Transverse colon (tissue), 4 donors: ENCODE data around the gene CEP44. TPM values are rescaled to one million over a fixed set of nuclear protein-coding genes. Genes with fewer than 3 reads are reported as not detected.
A peak's percentile ranks its signal among the peaks of the same experiment; 100 is the strongest.

Experiments
- DNase-seq: peaks from one replicate; pipeline ENCODE4 v3.0.0-alpha.2; 2019
- H3K27ac ChIP-seq, 4 donors: fragments of 200-600 bp; sonication (generic); 2 replicates each; pipeline ENCODE4 v1.5.1; 2016 to 2018; ENCODE audit warnings: inconsistent platforms in 4 of 4
- H3K27me3 ChIP-seq: fragments of 200-600 bp; sonication (generic); 2 replicates; pipeline ENCODE4 v1.5.1; 2017; ENCODE audit warnings: inconsistent platforms
- H3K36me3 ChIP-seq, 4 donors: fragments of 200-600 bp; sonication (generic); 2 replicates each; pipeline ENCODE4 v1.5.1; 2017 to 2019; ENCODE audit warnings: inconsistent platforms in 4 of 4
- H3K4me1 ChIP-seq, 4 donors: fragments of 200-600 bp; sonication (generic); 2 replicates each; pipeline ENCODE4 v1.5.1; 2017 to 2020; ENCODE audit warnings: inconsistent platforms in 4 of 4
- H3K4me3 ChIP-seq, 4 donors: fragments of 200-600 bp; sonication (generic); 1 replicate in 1 of 4; 2 replicates in 3 of 4; pipeline versions ENCODE4 v1.5.1 to v1.6.1; 2017 to 2019; ENCODE audit warnings: inconsistent platforms in 4 of 4
- H3K9me3 ChIP-seq, 2 donors: fragments of 200-600 bp; sonication (generic); 2 replicates each; pipeline ENCODE4 v1.5.1; 2017 to 2019; ENCODE audit warnings: inconsistent platforms in 2 of 2
- CTCF ChIP-seq, 5 experiments: fragments of 200-600 bp in 3 of 5; fragments of 450-650 bp in 2 of 5; sonication (generic) in 3 of 5; IDR thresholded peaks; 1 replicate in 2 of 5; 2 replicates in 3 of 5; pipeline ENCODE4 v1.5.1; 2016 to 2017; ENCODE audit warnings: antibody characterized with exemption in 5 of 5, inconsistent platforms in 3 of 5, mild to moderate bottlenecking in 2 of 5, moderate library complexity in 1 of 5
- EP300 ChIP-seq: sonication (generic); formaldehyde crosslinking; IDR thresholded peaks from one replicate; pipeline ENCODE4 v1.6.1; 2017; ENCODE audit warnings: antibody characterized with exemption, low read depth
- POLR2A ChIP-seq: fragments of 450-650 bp; IDR thresholded peaks from one replicate; pipeline ENCODE4 v1.6.1; 2016; ENCODE audit warnings: antibody characterized with exemption, mild to moderate bottlenecking, moderate library complexity
- POLR2AphosphoS5 ChIP-seq, 3 donors: sonication (generic); formaldehyde crosslinking; IDR thresholded peaks; one replicate each; pipeline ENCODE4 v1.6.1; 2016; ENCODE audit warnings: antibody characterized with exemption in 3 of 3
- WGBS, 2 donors: methylation state at CpG; one replicate each; pipeline ENCODE4 v1.1.5; 2018; ENCODE audit warnings: low coverage in 1 of 2; 5-methylcytosine and 5-hydroxymethylcytosine counted together
- in situ Hi-C, 4 donors: fragments of 200-750 bp; cut with MboI; loops; one replicate each; pipeline versions ENCODE4 v1.15.0 to v1.15.1; 2017; ENCODE audit warnings: low sequenced_read_pairs in 3 of 4, low pct_ligation_motif_present in 1 of 4, low pct_unique_long_range_greater_than_20kb in 1 of 4
- intact Hi-C: fragments of 100-400 bp; cut with DNase I; formaldehyde crosslinking; loops from one replicate; pipeline ENCODE4 v1.15.1; 2023; ENCODE audit warnings: low total_unique reads
- total RNA-seq, 4 donors: library from RNA; depleted of rRNA; stranded (reverse); fragments of >200 nt; gene quantifications; one replicate each; pipeline ENCODE4 v1.1.0, GENCODE V29; 2016

CEP44 gene
- total RNA-seq, 4 donors from 2014 or later, result 13.5 to 40.6 (median 24.4) TPM

DNA sequence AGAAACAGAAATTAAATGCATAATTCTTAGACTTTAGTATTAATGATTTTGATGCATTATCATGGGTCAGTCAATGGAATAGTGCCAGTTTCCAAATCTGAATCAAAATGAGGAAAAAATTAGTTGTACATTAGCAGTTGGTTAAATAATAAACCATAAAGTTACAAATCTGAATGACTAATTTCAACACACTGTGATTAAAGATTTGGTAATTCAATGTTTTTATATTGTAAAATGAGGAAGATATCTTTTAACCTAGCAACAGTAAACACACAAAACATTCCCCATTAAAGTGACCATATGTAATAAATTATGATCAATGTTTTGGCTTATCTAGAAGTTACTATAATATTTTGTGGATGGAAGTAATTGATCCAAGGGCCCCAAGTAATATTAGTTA lies 1.8 kb upstream of the CEP44 start:
- in situ Hi-C loops, result no loop called here
- intact Hi-C loops, result no loop called here
- TF ChIP-seq EP300 (no peak), POLR2AphosphoS5 (IDR thresholded peaks at IDR 0.05) (no peak), POLR2A (no peak), CTCF (IDR thresholded peaks at IDR 0.05) (no peak)

GRCh38 chr4:174282836-174283506 lies 740 bp upstream of the CEP44 start:
- Histone ChIP-seq H3K27ac (peak overlapping the region; percentile 92 to 99 (median 96)), H3K27me3 (no peaks in the 10 kb centered on the region), H3K9me3 (peaks cover 0 to 8% of the 10 kb centered on the region in 2 donors), H3K36me3 (no peaks in the 10 kb centered on the region), H3K4me1 (peaks cover 0 to 58% (median 21%) of the 10 kb centered on the region in 4 donors), H3K4me3 (peak overlapping the region; percentile 59 to 82 (median 76))
- intact Hi-C loops (no loop called here), in situ Hi-C loops (no loop called here)
- TF ChIP-seq CTCF (IDR thresholded peaks at IDR 0.05), result peak in 2 of 5 experiments; percentile 3 to 11
- peak in 1 of 3 donors; percentile 52 for TF ChIP-seq POLR2AphosphoS5 (IDR thresholded peaks at IDR 0.05)
- peak; percentile 11 for TF ChIP-seq POLR2A
- TF ChIP-seq EP300, result no peak
- 1 to 2% methylated on average over 17 to 22 of the region's 22 CpGs for WGBS, 2 donors
- DNase-seq, result peak; percentile 84

More for the DNA sequence above, 1.8 kb upstream of the CEP44 start:
- H3K4me1 ChIP-seq, result peaks cover 0 to 67% (median 21%) of the 10 kb centered on the region in 4 donors
- no peaks in the 10 kb centered on the region for H3K36me3 ChIP-seq
- H3K27ac ChIP-seq, result peak overlapping the region in 2 of 4 donors; percentile 92 to 99
- H3K9me3 ChIP-seq, result peaks cover 0 to 8% of the 10 kb centered on the region in 2 donors
- DNase-seq, result no peak
- H3K4me3 ChIP-seq, result no peak overlapping the region
- H3K27me3 ChIP-seq, result no peaks in the 10 kb centered on the region

DNA sequence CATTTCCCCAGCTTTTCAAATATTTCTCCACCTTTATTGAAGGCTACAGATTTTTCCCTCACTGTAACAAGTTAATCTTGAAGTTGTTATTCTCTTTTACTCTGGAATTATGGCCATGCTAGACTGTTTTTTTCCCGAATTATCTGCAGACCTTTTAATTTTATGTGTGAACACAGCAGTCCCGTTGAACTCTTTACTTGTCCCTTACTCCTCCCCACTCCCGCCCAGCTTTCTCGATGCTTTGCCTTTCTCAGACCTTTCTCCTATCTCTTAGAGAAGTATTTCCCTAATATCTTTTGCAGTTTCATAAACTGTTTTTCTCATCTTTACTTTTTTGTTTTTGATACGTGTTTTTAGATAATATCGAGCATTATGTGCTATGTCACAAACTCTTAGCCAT lies 776 bp downstream of the CEP44 start:
- Histone ChIP-seq H3K27me3 (no peaks in the 10 kb centered on the region), H3K4me1 (peaks cover 0 to 46% (median 18%) of the 10 kb centered on the region in 4 donors), H3K4me3 (peak overlapping the region; percentile 59 to 82 (median 76)), H3K36me3 (no peaks in the 10 kb centered on the region), H3K27ac (peak overlapping the region; percentile 92 to 99 (median 96)), H3K9me3 (peaks cover 0 to 4% of the 10 kb centered on the region in 2 donors)
- DNase-seq, result peak; percentile 10
- intact Hi-C loops, result no loop called here
- in situ Hi-C loops, result no loop called here
- TF ChIP-seq EP300 (no peak), POLR2AphosphoS5 (IDR thresholded peaks at IDR 0.05) (no peak), CTCF (IDR thresholded peaks at IDR 0.05) (no peak), POLR2A (no peak)
- WGBS, 2 donors, result 3 to 6% methylated on average over 6 of the region's 6 CpGs

DNA sequence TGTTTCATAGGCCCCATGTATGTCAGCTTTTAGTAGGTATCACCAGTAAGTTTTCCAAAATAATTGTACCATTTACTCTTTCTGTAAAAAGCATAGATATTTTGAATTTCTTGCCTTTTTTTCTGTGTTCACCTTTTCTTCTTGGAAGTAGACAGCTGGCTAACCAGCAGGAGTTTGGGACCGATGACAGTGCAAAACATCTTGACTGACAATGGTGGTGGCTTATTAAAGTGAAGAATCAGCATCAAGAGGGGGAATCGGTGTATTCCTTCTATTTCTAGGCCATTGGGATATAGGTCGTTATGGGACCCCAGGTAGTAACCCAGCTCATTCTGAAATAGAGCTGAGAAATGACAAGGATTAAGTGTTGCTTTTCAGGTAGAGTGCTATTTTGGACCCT lies 3.2 kb downstream of the CEP44 start:
- intact Hi-C loops, result no loop called here

More for the DNA sequence above, 3.2 kb downstream of the CEP44 start:
- H3K9me3 ChIP-seq, result peaks cover under 1 to 1% of the 10 kb centered on the region in 2 donors
- no peak for DNase-seq
- peaks cover 0 to 31% (median 13%) of the 10 kb centered on the region in 4 donors for H3K4me1 ChIP-seq
- no peak overlapping the region for H3K4me3 ChIP-seq
- H3K36me3 ChIP-seq, result peaks cover 0 to 1% (median 0%) of the 10 kb centered on the region in 4 donors
- H3K27ac ChIP-seq, result no peak overlapping the region
- in situ Hi-C loops, result no loop called here
- H3K27me3 ChIP-seq, result no peaks in the 10 kb centered on the region
- WGBS, 2 donors, result 93 to 94% methylated on average over 2 to 3 of the region's 3 CpGs
- no peak for TF ChIP-seq POLR2A
- no peak for TF ChIP-seq EP300
- no peak for TF ChIP-seq POLR2AphosphoS5 (IDR thresholded peaks at IDR 0.05)
- no peak for TF ChIP-seq CTCF (IDR thresholded peaks at IDR 0.05)
